ENCODE results near the gene PMPCA.
"Not testable (repeated sequence)": the region's sequence is repeated elsewhere in the genome, so short reads cannot be mapped to it uniquely, and the experiment has no call there.

Gene PMPCA

DNA sequence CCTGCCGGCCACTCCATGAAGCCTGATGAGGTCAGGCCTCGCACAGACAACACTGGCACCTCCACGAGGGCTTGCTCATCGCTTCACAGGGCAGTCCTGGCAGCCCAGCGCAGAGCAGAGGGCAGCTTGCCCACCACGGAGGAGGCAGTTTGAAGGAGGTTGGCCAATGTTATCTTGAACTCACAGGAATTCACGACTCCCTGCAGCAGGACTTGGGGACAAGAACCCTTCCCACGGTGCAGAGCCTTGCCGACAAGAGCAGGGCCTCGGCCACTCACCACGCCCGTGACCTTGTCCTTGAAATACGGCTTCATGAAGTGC, 15.5 kb upstream of the PMPCA start:
- TF ChIP-seq ZNF274 (IDR thresholded peaks at IDR 0.05; ENCODE audit: low read depth, low read length) = no peak
- no peak overlapping the region for H3K4me3 ChIP-seq (ENCODE audit: low read length)

- no peak overlapping the region for H3K4me3 ChIP-seq (ENCODE audit: low read length)
- no peak for TF ChIP-seq ZNF274 (IDR thresholded peaks at IDR 0.05; ENCODE audit: low read depth, low read length)
These were observed 14.9 kb upstream of the PMPCA start for GRCh38 chr9:136395345-136396218.

GRCh38 chr9:136396219-136396515, 14.3 kb upstream of the PMPCA start:
- H3K4me3 ChIP-seq (ENCODE audit: low read length) = no peak overlapping the region
- TF ChIP-seq ZNF274 (IDR thresholded peaks at IDR 0.05; ENCODE audit: low read depth, low read length) = no peak

GRCh38 chr9:136397643-136398042, 12.8 kb upstream of the PMPCA start:
- TF ChIP-seq ZNF274 (IDR thresholded peaks at IDR 0.05; ENCODE audit: low read depth, low read length) = no peak
- no peak overlapping the region for H3K4me3 ChIP-seq (ENCODE audit: low read length)

GRCh38 chr9:136398286-136398685, 12.2 kb upstream of the PMPCA start:
- no peak overlapping the region; the same call in 1 of the 2 replicates for H3K4me3 ChIP-seq (ENCODE audit: low read length)
- TF ChIP-seq ZNF274 (IDR thresholded peaks at IDR 0.05; ENCODE audit: low read depth, low read length) = no peak

- peak overlapping the region; percentile 84 for H3K4me3 ChIP-seq (ENCODE audit: low read length)
- no peak for TF ChIP-seq ZNF274 (IDR thresholded peaks at IDR 0.05; ENCODE audit: low read depth, low read length)
These were observed 11.1 kb upstream of the PMPCA start for GRCh38 chr9:136399176-136400037.

DNA sequence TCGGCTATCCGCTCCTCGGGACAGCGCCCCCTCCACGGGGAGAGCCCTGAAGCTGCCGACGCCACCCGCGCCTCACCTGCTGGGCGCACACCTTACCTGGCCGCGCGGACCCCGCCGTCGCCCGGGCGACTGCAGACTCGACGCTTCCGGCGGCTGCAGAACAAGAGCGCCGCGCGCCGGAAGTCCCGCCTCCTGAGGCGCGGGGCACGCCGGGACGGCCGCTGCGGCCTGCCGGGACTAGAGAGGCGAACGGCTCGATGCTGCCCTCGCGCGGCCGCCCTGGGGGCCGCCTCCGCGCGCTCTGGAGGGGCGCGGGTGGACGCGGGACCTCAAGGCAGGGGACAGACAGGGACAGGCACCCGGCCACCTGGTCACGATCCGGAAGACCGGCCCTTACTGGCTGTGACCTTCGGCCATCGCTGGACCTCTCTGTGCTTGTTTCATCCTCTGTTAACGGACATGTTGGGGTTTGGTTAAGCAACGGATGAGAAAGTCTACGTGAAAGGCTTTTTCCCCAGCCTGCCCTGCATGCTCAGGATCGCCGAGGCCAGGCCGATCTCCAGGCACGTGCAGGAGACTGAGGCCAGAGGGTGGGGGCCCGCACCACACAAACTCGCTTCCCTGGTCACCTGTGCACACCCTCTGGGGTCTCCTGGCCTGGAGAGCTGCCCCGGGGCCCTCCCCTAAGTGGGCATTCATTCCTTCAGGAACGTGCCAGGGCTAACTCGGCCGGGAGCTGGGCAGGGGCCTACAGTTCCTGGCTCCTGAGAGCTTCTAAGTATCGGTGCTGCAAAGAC, 10.2 kb upstream of the PMPCA start, which contains the start of gene SNAPC4:
Gene SNAPC4 (minus strand): TSS at position 133 of the 797 bp plus-strand sequence. CDS start 1,742 bp downstream, outside the sequence.
- H3K4me3 ChIP-seq (ENCODE audit: low read length) = peak within 1 kb of the TSS; percentile 84
- no peak for TF ChIP-seq ZNF274 (IDR thresholded peaks at IDR 0.05; ENCODE audit: low read depth, low read length)

GRCh38 chr9:136401173-136401922, 9.1 kb upstream of the PMPCA start:
- no peak overlapping the region for H3K4me3 ChIP-seq (ENCODE audit: low read length)
- TF ChIP-seq ZNF274 (IDR thresholded peaks at IDR 0.05; ENCODE audit: low read depth, low read length) = no peak

DNA sequence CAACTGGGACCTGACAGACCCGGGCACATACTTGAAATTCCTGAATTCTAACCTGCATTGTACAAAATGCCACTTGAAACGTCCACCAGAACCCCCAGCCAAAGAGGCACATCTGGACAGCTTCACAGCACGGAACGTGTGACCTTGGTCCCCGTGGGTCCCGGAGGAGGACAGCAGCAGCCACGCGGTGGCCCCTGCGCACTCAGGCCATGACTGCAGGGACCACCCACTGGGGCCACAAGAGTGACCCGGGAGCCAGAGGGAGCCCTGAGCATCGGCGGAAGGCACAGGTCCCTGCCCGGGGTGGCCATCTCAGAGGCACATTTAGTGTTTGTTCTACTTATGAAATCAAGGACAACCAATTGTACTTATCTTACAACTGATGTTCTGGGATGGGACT, 8.4 kb upstream of the PMPCA start:
- no peak for TF ChIP-seq ZNF274 (IDR thresholded peaks at IDR 0.05; ENCODE audit: low read depth, low read length)
- H3K4me3 ChIP-seq (ENCODE audit: low read length) = no peak overlapping the region

- no peak overlapping the region for H3K4me3 ChIP-seq (ENCODE audit: low read length)
- TF ChIP-seq ZNF274 (IDR thresholded peaks at IDR 0.05; ENCODE audit: low read depth, low read length) = no peak
These were observed 6.9 kb upstream of the PMPCA start for GRCh38 chr9:136403538-136403914.

GRCh38 chr9:136403915-136404800, 6.3 kb upstream of the PMPCA start:
- TF ChIP-seq ZNF274 (IDR thresholded peaks at IDR 0.05; ENCODE audit: low read depth, low read length) = no peak
- H3K4me3 ChIP-seq (ENCODE audit: low read length) = no peak overlapping the region; the same call in 1 of the 2 replicates

GRCh38 chr9:136404801-136405136, 5.7 kb upstream of the PMPCA start:
- no peak overlapping the region; the same call in 1 of the 2 replicates for H3K4me3 ChIP-seq (ENCODE audit: low read length)
- TF ChIP-seq ZNF274 (IDR thresholded peaks at IDR 0.05; ENCODE audit: low read depth, low read length) = no peak

GRCh38 chr9:136405481-136405880, 5.0 kb upstream of the PMPCA start:
- no peak for TF ChIP-seq ZNF274 (IDR thresholded peaks at IDR 0.05; ENCODE audit: low read depth, low read length)
- H3K4me3 ChIP-seq (ENCODE audit: low read length) = no peak overlapping the region

DNA sequence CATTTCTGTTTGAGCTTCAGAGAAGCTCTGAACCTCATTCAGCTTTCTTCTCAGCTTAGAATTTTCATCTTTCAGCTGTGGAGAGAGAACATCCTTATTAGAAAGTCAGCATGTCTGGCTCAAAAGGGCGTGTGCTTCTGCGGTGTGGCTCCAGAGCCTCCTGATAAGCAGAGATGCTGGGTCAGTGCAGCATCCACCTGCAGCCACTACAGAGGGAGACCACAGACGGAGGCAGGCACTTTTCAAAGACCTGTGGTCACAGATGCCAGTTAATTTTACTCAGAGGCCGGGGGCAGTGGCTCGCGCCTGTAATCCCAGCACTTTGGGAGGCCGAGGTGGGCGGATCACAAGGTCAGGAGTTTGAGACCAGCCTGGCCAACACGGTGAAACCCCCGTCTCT, 4.6 kb upstream of the PMPCA start:
- not testable (repeated sequence) for H3K4me3 ChIP-seq (ENCODE audit: low read length)

DNA sequence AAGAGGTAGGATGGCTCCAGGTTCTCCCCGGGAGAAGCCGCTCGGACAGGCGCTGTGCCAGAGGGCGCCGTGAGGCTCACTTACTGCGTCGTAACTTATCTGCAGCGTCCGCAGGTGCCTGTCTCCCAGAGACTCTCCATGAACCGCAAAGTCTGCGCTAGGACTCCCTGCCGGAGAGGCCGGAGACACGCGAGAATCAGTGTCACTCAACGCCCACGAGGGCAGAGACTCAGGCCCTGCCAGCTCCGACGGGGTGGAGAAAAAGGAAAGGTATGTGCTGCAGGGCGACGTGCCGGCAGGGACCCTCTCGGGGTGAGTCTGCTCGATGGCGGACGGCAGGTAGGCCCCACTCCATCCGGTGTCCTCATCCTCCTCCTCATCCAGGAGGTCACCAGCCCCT, 3.4 kb upstream of the PMPCA start:
- H3K4me3 ChIP-seq (ENCODE audit: low read length) = not testable (repeated sequence)
